Naive thymus-derived CD4-positive, alpha-beta T cell (primary cell): Measurements from ENCODE around the gene UMPS. TPM values are rescaled to one million over a fixed set of nuclear protein-coding genes. Genes with fewer than 3 reads are reported as not detected.

Experiments
- microRNA-seq: library from miRNA; unstranded; fragments of <30 nt; microRNA quantifications from one replicate; pipeline ENCODE4 v1.2.0, GENCODE V29; 2022; ENCODE audit warnings: borderline microRNAs expressed
- polyA plus RNA-seq, 2 donors: library from polyadenylated mRNA; unstranded; fragments of 300-500 nt; fragmentation: Illumina TruSeq; gene quantifications; one replicate each; pipeline ENCODE4 v1.2.3, GENCODE V29; 2021
- total RNA-seq, 6 experiments: library from RNA in 5 of 6; stranded (reverse) in 5 of 6; gene quantifications; 1 replicate in 5 of 6; 2 replicates in 1 of 6; pipeline ENCODE4 v1.2.3 and lab custom pipeline; 2021 to 2026

UMPS gene
- total and polyA plus RNA-seq, 7 experiments from 2014 or later = 13.2 to 41.8 (median 24.8) TPM

Small RNAs within 50 kb of the gene (microRNA-seq; reads per million reads assigned to microRNA genes)
- gene MIR544B = not detected

Other genes starting within 250 kb of the UMPS start
- gene ITGB5, start 156.9 kb downstream of the UMPS start, total RNA-seq = 1 to 10 TPM in 3 of 5 experiments, under 1 TPM in 1, not detected in 1; 0.29 to 3.5 (median 2.5) TPM
- gene ITGB5, start 156.9 kb downstream of the UMPS start, polyA plus RNA-seq = under 1 TPM in 1 of 2 donors, not detected in 1; 0.70 TPM
- gene MUC13, start 204.3 kb downstream of the UMPS start, total RNA-seq = not detected
- not detected for gene MUC13, start 204.3 kb downstream of the UMPS start, polyA plus RNA-seq